GM19463 (cell line): ENCODE data around the gene TFCP2.

ENCODE experiments used
- ATAC-seq: cut with Tn5 transposase; IDR thresholded peaks from one replicate; pipeline ENCODE4 v1.9.1; 2021; ENCODE audit warnings: mild to moderate bottlenecking, moderate library complexity; ENCODE audit not compliant: unreplicated experiment

Gene TFCP2

GRCh38 chr12:51197736-51198567, 25.0 kb upstream of the TFCP2 start:
- no peak for ATAC-seq

GRCh38 chr12:51196547-51196946, 23.6 kb upstream of the TFCP2 start:
- ATAC-seq, result no peak

DNA sequence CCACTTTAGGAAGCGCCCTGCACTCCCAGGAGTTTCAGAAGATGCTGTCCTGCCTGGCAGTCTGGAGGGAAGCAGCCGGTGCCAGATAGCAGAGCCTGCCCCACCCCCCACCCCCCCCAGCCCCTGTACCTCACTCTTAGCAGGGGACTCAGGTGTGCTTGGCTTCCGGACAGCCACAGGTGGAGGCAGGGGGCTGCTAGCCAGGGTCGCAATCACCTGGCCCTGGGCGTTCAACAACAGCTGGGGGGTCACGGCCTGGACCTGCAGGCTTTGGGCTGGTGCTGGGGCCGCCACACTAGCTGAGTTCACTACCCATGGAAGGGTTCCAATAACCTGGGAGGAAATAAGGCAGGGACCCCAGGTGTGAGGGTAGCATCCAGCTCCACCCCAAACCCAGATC, 22.9 kb upstream of the TFCP2 start:
- ATAC-seq, result no peak

DNA sequence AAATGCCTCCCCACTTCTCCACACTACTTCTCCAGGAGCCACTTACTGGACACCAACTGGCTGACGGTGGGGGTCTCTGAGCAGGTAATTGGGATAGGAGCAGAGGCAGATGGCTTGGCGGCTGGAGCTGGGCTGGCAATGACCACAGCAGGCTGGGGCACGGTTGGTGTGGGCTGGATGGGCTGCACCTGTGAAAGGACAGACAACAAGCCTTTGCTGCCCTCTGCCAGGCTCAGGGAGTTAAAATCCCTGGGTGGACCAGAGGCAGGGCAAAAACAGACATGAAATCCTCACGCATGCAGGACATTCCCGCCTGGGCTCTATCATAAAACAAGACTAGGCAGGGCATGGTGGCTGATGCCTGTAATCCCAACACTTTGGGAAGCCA, 19.3 kb upstream of the TFCP2 start:
- ATAC-seq, result no peak

DNA sequence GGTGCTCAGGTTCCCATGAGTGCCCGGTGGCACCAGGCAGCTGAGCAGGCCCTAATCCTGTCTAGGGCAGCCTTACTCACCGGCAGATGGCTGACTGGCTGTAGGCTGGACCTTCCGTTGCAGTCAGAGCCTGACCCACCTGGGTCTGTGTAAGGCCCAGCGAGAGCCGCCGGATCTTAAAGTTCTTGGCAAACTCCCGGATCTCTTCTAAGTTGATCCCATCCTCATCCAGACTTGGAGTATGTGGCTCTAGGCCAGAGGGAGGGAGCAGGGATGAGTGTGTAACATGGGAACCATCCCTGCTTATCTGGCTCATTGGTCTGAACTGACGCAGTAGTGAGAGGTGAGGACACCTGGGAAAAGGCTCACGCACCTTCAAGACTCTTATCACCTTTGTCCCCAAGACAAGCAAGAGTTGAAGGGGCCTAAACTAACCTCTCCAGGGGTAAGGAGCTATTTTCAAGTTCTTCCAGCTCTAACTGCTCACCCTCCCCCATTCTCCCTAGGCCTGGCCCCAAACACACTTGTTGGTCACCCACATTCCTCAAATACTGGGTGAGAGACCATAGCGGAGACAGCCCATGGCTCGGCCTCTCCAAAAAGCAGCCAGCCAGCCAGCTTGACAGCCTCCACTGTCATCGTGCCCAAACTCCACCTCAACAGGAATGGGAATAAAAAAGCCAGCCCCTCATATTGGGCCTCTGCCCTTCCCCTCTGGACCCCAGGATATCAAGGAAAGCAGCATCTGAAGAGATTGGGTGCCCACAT, 18.8 kb upstream of the TFCP2 start:
- no peak for ATAC-seq

GRCh38 chr12:51190820-51191219, 17.9 kb upstream of the TFCP2 start:
- no peak for ATAC-seq

DNA sequence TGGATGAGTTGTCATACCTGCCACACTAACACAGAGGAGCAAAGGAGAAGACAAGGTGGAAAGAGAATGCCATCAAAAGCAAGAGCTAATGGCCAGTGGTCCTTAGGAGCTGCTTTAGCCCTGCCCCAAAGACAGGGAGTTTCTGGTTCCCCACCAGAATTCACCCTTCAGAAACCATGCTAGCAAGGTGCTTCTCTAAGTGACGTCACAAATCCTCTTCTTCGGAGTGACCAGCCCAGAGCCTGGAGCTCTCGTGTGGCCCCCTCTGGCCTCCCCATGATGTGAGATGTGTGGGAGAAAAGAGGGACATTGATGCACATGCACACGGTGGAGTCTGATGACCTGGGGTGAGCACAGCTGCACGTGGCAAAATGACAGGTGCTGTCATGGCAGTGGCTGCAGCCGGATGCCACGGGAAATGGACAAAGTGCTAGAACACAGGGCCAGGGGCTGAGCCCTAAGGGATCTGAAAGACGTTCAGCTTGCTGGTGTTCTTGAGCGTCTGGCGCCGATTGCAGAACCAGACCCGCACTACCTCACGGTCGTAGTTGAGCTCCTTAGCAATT, 16.9 kb upstream of the TFCP2 start:
- no peak for ATAC-seq

- ATAC-seq, result peak; percentile 70
Observed at GRCh38 chr12:51188359-51189051, 15.6 kb upstream of the TFCP2 start.

DNA sequence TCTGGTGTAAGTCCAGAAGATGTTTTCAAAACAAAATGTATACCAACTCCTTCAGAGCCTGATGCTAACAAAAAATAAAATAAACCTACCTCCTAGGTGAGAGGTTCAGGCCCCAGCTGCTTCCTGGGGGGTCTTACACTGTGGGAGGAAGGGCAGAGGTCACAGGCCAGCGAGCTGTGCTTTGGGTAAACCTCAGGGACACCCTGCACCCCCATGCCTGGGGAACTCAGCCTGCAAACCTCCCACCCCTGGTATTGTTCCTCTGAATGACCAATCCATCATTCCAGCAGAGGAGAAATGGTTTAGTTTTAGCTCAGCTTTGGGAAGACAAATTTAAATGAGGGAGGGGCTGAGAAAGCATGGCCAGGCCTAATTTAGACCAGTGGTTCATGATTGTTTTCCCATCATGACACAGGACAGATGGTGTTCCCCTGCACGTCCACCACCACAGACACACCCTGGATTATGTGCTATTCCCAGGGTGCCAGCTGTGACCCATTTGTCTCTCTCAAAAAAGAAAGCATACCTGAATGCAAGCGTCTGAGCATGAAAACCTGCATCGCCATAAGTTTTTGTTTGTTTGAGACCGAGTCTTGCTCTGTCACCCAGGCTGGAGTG, 14.5 kb upstream of the TFCP2 start:
- ATAC-seq, result no peak

GRCh38 chr12:51186465-51187085, 13.6 kb upstream of the TFCP2 start:
- ATAC-seq, result no peak

GRCh38 chr12:51185171-51185717, 12.3 kb upstream of the TFCP2 start:
- ATAC-seq, result no peak

- no peak for ATAC-seq
Observed at GRCh38 chr12:51183816-51184215, 10.9 kb upstream of the TFCP2 start.

DNA sequence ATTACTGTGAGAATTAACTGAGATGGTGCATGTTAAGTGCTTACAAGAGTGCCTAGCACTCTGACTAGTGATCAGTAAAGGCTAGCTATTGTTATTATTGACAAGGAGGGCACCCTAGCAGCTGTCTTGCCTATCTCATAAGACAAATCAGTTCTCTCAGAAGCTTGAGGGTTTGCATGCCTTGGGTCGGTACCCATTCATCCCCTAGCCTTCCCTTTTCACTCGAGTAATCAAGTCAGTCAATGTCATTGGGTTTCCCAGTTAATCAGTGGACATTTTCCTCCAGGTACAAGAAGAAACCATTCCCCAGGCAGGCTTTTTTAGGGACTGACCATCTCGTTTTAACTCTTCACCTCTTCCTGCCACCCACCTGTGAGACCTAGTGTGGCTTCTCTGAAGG, 10.4 kb upstream of the TFCP2 start:
- no peak for ATAC-seq

DNA sequence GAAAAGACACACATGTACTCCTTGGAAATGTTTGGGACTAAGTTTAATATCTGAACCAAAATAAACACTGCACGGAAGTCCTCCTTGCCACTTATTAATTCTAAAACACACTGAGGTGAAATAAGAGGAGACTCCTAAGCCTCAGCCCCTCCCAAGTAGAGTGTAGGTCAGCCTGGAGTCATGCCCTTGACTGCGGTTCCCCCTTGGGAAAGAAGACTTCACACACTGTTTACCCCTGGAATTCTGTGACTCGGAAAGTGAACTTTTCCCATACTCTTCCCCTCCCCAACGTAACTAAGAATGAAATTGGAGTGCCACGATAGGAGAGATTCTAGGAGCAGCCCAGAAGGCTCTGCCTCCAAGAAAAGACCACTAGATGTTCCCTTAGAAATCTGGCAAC, 8.6 kb upstream of the TFCP2 start:
- no peak for ATAC-seq

GRCh38 chr12:51177897-51178296, 5.0 kb upstream of the TFCP2 start:
- ATAC-seq, result no peak

DNA sequence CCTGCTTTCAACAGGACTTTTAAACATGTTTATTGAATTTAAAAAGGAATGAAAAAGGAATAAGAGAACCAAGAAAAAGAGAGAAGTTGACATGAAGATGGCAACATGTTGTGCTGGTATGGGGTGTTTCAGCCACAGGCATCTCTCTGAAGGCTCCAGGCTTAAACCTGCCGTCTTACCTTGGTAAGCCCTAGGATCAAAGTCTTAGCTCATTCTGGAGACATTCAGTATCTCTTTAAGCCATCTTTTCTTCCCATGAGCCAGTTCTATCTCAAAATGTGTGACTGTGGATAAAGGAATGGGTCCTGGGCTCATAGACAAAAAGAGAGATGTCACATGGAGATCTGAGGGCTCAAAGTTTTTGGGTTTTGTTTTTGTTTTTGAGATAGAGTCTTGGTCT, 1.6 kb upstream of the TFCP2 start:
- no peak for ATAC-seq

DNA sequence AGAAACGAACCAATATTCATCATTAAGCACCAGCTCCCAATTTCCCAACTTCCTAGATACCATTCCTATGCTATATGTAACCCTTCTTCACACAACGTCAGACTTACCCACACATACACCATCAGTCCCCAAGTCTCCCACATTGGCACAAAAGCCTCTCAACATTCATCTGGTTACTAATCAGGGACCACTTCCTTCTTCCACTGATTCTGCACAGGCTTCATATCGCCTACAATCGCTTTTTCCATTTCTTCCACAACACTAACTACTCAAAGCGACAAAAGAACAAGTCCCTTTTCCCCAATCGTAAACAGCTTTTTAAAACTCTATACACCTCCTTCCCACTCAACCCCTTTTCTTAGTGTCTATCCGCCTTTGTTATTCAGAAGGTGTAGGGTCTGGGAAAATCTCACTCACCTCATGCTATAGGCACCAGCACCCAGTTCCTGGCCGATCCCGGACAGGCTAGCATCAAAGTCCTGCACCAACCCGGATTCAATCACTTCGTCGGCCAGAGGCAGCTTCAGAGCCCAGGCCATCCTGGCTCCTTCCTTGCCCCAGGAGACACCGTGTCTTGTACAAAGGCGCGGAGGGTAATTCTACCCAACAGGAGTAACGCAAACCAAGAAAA, 936 bp downstream of the TFCP2 start:
- no peak for ATAC-seq

GRCh38 chr12:51163795-51164194, 9.1 kb downstream of the TFCP2 start:
- ATAC-seq, result no peak

DNA sequence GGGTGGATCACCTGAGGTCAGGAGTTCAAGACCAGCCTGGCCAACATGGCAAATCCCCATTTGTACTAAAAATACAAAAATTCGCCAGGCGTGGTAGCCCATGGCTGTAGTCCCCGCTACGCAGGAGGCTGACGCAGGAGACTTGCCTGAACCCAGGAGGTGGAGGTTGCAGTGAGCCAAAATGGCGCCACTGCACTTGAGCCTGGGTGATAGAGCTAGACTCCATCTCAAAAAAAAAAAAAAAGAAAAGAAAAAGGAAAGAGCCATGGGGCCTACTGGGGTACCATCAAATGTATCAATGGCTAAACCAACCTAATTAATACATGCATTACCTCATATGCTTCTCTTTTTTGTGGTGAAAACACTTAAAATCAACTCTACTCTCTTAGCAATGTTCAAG, 10.7 kb downstream of the TFCP2 start:
- ATAC-seq, result no peak
